GM13976 (cell line): ENCODE data around the gene SCGB3A2.
"Not testable (repeated sequence)": the region's sequence is repeated elsewhere in the genome, so short reads cannot be mapped to it uniquely, and the experiment has no call there.

ENCODE experiments used
- DNase-seq: peaks from one replicate; pipeline ENCODE4 v3.0.0; 2012; ENCODE audit warnings: low spot score
- CTCF ChIP-seq: IDR thresholded peaks from 2 replicates; pipeline ENCODE4 v1.5.1; 2012; ENCODE audit warnings: borderline replicate concordance, mild to moderate bottlenecking; ENCODE audit not compliant: insufficient read depth; ENCODE audit errors: extremely low read depth, missing control alignments, control extremely low read depth
- in situ Hi-C: fragments of 300-500 bp; cut with MboI; formaldehyde crosslinking; loops from one replicate; pipeline ENCODE4 v1.12.0; 2022; ENCODE audit warnings: low sequenced_read_pairs, mixed read lengths, inconsistent platforms; ENCODE audit not compliant: unreplicated experiment

The SCGB3A2 gene

GRCh38 chr5:147860641-147861025 lies 17.9 kb upstream of the SCGB3A2 start:
- no peak for DNase-seq
- TF ChIP-seq CTCF: no peak
- in situ Hi-C loops: no loop called here

- in situ Hi-C loops: no loop called here
- no peak for TF ChIP-seq CTCF
- DNase-seq: no peak
Measured at GRCh38 chr5:147863454-147864158, 14.9 kb upstream of the SCGB3A2 start.

- no peak for TF ChIP-seq CTCF
- in situ Hi-C loops: no loop called here
- DNase-seq: no peak
Measured at GRCh38 chr5:147869112-147869511, 9.4 kb upstream of the SCGB3A2 start.

- in situ Hi-C loops: not testable (repeated sequence)
Measured at GRCh38 chr5:147869892-147870291, 8.6 kb upstream of the SCGB3A2 start.

GRCh38 chr5:147871980-147872549 lies 6.4 kb upstream of the SCGB3A2 start:
- DNase-seq, in situ Hi-C loops: not testable (repeated sequence)

More at GRCh38 chr5:147869892-147870291, 8.6 kb upstream of the SCGB3A2 start:
- not testable (repeated sequence) for DNase-seq

- DNase-seq, in situ Hi-C loops: not testable (repeated sequence)
Measured at GRCh38 chr5:147872744-147873435, 5.6 kb upstream of the SCGB3A2 start.

GRCh38 chr5:147874118-147874875 lies 4.2 kb upstream of the SCGB3A2 start:
- DNase-seq, in situ Hi-C loops: not testable (repeated sequence)

GRCh38 chr5:147874910-147875367 lies 3.6 kb upstream of the SCGB3A2 start:
- DNase-seq: no peak
- TF ChIP-seq CTCF: no peak
- in situ Hi-C loops: no loop called here
